Lower lobe of right lung (tissue), 2 donors: ENCODE results near the gene CHST4. TPM values are rescaled to one million over a fixed set of nuclear protein-coding genes. Genes with fewer than 3 reads are reported as not detected.
A peak's percentile ranks its signal among the peaks of the same experiment; 100 is the strongest.

Source experiments
- ATAC-seq, 2 donors: fragments of 200-7000 bp; cut with Tn5 transposase; one replicate each; pipeline ENCODE4 v1.9.1; 2020 to 2022; ENCODE audit warnings: mild to moderate bottlenecking in 2 of 2, moderate library complexity in 2 of 2
- DNase-seq: peaks from one replicate; pipeline ENCODE4 v3.0.0-alpha.2; 2020
- H3K27ac ChIP-seq: fragments of 200-600 bp; one replicate; pipeline ENCODE4 v1.8.0; 2022
- H3K27me3 ChIP-seq: fragments of 200-600 bp; one replicate; pipeline ENCODE4 v1.8.0; 2022; ENCODE audit warnings: low read depth
- H3K36me3 ChIP-seq: fragments of 200-600 bp; one replicate; pipeline ENCODE4 v1.8.0; 2022; ENCODE audit warnings: mild to moderate bottlenecking
- H3K4me1 ChIP-seq: fragments of 200-600 bp; one replicate; pipeline ENCODE4 v1.8.0; 2022
- H3K4me3 ChIP-seq: fragments of 200-600 bp; one replicate; pipeline ENCODE4 v1.8.0; 2022; ENCODE audit warnings: mild to moderate bottlenecking
- H3K9me3 ChIP-seq: fragments of 200-600 bp; one replicate; pipeline ENCODE4 v1.8.0; 2022
- CTCF ChIP-seq: fragments of 200-600 bp; IDR thresholded peaks from one replicate; pipeline ENCODE4 v1.8.0; 2022; ENCODE audit warnings: antibody characterized with exemption, mild to moderate bottlenecking
- intact Hi-C: fragments of 100-400 bp; cut with DNase I; formaldehyde crosslinking; loops from one replicate; pipeline ENCODE4 v1.11.0; 2022
- total RNA-seq: library from RNA; stranded (reverse); fragmentation: NEBNext Ultra II Directional; extraction: Animal tissue kit (Norgen Biotek cat#: 25700); gene quantifications from one replicate; pipeline ENCODE4 v1.2.1, GENCODE V29; 2021
- donor health status: DM: no; HTN: yes; CAD: no; lungs with severe emphysema.

CHST4 gene
- total RNA-seq, 1 donor from 2014 or later, result 0.27 TPM

- Histone ChIP-seq H3K27ac (no peak overlapping the region), H3K9me3 (no peaks in the 10 kb centered on the region), H3K36me3 (no peaks in the 10 kb centered on the region), H3K4me3 (no peak overlapping the region), H3K27me3 (no peaks in the 10 kb centered on the region), H3K4me1 (no peaks in the 10 kb centered on the region)
- peak; percentile 41 for TF ChIP-seq CTCF
- ATAC-seq (peak; percentile 54 to 78), DNase-seq (no peak)
- intact Hi-C loops, result no loop called here
These were observed 11.4 kb downstream of the CHST4 start for GRCh38 chr16:71537643-71538042.

- intact Hi-C loops, result no loop called here
- no peaks in the 10 kb centered on the region for H3K4me1 ChIP-seq
- H3K27me3 ChIP-seq, result no peaks in the 10 kb centered on the region
- peak; percentile 59 for DNase-seq
- no peak overlapping the region for H3K4me3 ChIP-seq
- peak; percentile 51 for TF ChIP-seq CTCF
- H3K27ac ChIP-seq, result no peak overlapping the region
- no peaks in the 10 kb centered on the region for H3K36me3 ChIP-seq
- peak; percentile 61 to 76 for ATAC-seq
- no peaks in the 10 kb centered on the region for H3K9me3 ChIP-seq
These were observed 16.2 kb downstream of the CHST4 start for GRCh38 chr16:71542377-71542776.

DNA sequence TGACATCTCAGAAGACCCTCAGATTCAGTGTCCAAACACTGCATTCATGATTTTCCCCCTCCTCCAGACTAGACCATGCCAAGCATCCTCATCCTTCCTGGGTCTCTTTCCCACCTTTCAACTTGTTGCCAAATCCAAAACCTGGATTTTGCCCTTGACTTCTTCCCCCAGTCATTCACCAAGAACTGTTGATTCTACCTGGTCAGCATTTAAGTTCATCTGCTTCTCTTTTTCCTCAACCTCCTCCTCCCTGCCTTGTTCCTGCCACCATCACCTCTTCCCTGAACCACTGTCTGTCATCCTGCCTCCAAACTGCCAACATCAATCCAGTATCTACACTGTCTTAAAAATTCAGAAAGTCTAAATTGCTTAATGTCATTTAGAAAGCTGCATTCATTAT lies 20.9 kb downstream of the CHST4 start:
- DNase-seq (no peak), ATAC-seq (no peak)
- intact Hi-C loops, result no loop called here

DNA sequence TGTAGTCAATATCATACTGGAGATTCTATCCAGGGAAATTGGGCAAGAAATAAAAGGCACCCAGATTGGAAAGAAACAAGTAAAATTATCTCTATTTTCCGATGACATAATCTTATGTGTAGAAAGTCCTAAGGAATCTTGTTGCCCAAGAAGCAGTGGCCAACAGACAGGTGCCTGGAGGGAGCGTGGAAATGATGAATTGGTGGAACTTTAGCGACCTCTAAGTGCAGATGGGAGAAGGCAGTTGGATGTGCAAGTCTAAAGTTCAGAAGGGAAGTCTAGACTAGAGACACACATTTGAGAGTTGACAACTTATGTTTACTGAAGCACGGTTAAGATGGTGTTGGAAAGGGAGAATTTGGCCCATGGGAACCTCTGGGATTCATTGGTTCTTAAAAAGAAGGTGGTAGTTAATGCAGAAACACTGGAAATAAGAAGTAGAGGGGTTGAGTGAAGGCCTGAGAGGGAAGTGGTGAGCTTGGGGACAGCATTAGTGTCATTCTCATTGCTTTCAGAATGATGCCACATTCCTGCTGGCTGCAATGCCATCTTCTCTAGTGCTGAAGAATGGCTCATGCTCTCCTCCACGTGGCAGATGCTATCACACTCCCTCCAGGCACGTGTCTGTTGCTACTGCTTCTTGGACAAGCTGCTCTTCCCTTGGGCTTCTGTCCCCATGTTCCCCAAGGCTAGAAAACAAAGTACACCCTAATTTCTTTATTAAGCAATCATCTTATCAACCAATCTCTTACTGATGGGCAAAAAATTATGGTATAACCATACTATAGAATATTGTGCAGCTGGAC lies 26.7 kb downstream of the CHST4 start:
- intact Hi-C loops, result no loop called here
- TF ChIP-seq CTCF, result no peak
- no peaks in the 10 kb centered on the region for H3K9me3 ChIP-seq
- H3K27me3 ChIP-seq, result no peaks in the 10 kb centered on the region
- no peak for ATAC-seq
- H3K4me3 ChIP-seq, result no peak overlapping the region
- H3K27ac ChIP-seq, result no peak overlapping the region
- no peaks in the 10 kb centered on the region for H3K4me1 ChIP-seq
- DNase-seq, result no peak
- H3K36me3 ChIP-seq, result no peaks in the 10 kb centered on the region

More for the DNA sequence above, 20.9 kb downstream of the CHST4 start:
- Histone ChIP-seq H3K27me3 (no peaks in the 10 kb centered on the region), H3K4me1 (no peaks in the 10 kb centered on the region), H3K4me3 (no peak overlapping the region), H3K27ac (no peak overlapping the region), H3K36me3 (no peaks in the 10 kb centered on the region), H3K9me3 (no peaks in the 10 kb centered on the region)
- TF ChIP-seq CTCF, result no peak

GRCh38 chr16:71555230-71555891 lies 29.1 kb downstream of the CHST4 start:
- Histone ChIP-seq H3K4me3 (no peak overlapping the region), H3K4me1 (no peaks in the 10 kb centered on the region), H3K36me3 (no peaks in the 10 kb centered on the region), H3K9me3 (no peaks in the 10 kb centered on the region), H3K27me3 (no peaks in the 10 kb centered on the region), H3K27ac (peak overlapping the region; percentile 24)
- DNase-seq (no peak), ATAC-seq (peak; percentile 95 to 96)
- no peak for TF ChIP-seq CTCF
- intact Hi-C loops, result no loop called here
